Astrocyte of the spinal cord (primary cell): ENCODE results near the gene CAMK2B.

Experiments
- DNase-seq: peaks from one replicate; pipeline ENCODE4 v3.0.0; 2011; ENCODE audit warnings: low read depth, low spot score
- H3K4me3 ChIP-seq: 2 replicates; pipeline ENCODE4 v1.5.1; 2011; ENCODE audit warnings: low read depth, mild to moderate bottlenecking, low read length, moderate library complexity
- in situ Hi-C: cut with HindIII; loops from 2 replicates; pipeline ENCODE4 v1.10.0; 2017; ENCODE audit warnings: low sequenced_read_pairs
- TF ChIP-seq, protein P1 (sequence below): IDR thresholded peaks from 2 replicates; pipeline ENCODE4 v1.5.1; 2012; ENCODE audit warnings: low read depth, mild to moderate bottlenecking, low read length, inconsistent platforms

The CAMK2B gene

DNA sequence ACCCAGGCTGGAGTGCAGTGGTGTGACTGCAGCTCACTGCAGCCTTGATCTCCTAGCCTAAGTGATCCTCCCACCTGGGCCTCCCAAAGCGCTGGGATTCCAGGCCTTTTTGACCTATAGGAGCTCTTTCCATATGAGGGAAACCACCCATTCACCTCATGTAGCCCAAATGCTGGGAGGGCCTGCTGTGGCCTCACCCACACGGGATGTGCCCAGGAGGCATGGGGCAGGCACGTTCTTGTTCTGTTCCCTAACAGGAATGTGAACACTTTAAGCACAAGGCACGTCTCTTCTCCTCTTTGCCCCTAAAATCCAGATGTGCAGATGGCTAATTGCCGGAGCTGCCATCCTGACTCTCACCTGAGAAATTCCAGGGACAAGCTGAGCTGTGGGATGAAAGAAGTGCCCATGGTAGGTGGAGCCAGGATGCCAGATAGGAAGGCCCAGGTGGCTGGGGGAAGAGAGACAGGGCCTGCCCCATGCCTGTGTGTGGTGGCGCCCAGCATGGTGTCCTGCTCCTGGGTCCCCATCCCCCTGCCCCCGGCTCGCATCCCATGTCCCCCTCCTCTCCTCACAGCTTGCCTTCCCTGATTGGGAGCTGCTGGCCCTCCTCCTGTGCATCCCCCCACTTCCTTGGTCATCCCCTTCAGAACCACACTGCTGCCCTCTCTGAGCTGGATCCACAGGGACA lies 17.3 kb downstream of the CAMK2B start:
- no peak overlapping the region for H3K4me3 ChIP-seq
- TF ChIP-seq, protein P1, sequence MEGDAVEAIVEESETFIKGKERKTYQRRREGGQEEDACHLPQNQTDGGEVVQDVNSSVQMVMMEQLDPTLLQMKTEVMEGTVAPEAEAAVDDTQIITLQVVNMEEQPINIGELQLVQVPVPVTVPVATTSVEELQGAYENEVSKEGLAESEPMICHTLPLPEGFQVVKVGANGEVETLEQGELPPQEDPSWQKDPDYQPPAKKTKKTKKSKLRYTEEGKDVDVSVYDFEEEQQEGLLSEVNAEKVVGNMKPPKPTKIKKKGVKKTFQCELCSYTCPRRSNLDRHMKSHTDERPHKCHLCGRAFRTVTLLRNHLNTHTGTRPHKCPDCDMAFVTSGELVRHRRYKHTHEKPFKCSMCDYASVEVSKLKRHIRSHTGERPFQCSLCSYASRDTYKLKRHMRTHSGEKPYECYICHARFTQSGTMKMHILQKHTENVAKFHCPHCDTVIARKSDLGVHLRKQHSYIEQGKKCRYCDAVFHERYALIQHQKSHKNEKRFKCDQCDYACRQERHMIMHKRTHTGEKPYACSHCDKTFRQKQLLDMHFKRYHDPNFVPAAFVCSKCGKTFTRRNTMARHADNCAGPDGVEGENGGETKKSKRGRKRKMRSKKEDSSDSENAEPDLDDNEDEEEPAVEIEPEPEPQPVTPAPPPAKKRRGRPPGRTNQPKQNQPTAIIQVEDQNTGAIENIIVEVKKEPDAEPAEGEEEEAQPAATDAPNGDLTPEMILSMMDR: no peak
- DNase-seq: no peak
- in situ Hi-C loops: no loop called here

DNA sequence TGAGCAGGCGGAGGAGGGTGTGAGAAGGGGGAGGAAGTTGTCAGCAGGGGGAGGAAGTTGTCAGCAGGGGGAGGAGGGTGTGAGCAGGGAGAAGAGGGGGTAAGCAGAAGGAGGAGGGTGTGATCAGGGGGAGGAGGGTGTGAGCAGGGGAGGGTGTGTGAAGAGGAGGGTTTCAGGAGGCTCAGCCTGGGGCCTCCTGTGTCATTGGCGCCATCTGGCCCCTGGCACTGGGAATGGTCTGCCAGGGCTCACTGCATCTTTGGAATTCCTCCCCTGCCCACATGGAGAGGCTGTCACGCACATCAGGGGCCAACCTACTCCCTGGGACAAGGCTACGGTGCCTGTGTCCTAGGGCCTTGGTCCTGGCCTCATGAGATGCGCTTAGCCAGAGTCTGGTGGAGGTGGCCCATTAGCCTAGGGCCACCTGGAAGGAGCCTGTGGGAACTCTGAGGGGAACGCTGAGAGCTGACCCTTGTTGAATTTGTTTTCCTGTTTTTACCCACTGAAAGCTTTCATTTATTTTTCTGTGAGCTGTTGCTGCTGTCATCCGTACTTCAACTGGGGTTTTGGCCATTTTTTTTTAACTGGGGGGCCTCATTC lies 18.0 kb downstream of the CAMK2B start:
- no peak overlapping the region for H3K4me3 ChIP-seq
- in situ Hi-C loops: no loop called here
- no peak for DNase-seq
- TF ChIP-seq, protein P1: peak; percentile 40

DNA sequence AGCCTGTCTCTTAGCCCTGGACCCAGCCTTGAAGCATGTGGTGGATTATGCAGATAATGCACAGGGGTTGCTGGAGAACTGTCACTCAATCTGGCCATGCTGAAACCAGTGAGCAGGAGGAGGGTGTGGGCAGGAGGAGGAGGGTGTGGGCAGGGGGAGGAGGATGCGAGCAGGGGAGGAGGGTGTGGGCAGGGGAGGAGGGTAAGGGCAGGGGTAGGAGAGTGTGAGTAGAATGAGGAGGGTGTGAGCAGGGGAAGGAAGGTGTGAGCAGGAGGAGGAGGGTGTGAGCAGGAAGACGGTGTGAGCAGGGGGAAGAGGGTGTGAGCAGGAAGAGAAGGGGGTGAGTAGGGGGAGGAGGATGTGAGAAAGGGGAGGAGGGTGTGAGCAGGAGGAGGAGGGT lies 18.8 kb downstream of the CAMK2B start:
- in situ Hi-C loops: no loop called here
- TF ChIP-seq, protein P1: no peak
- DNase-seq: no peak
- no peak overlapping the region for H3K4me3 ChIP-seq

DNA sequence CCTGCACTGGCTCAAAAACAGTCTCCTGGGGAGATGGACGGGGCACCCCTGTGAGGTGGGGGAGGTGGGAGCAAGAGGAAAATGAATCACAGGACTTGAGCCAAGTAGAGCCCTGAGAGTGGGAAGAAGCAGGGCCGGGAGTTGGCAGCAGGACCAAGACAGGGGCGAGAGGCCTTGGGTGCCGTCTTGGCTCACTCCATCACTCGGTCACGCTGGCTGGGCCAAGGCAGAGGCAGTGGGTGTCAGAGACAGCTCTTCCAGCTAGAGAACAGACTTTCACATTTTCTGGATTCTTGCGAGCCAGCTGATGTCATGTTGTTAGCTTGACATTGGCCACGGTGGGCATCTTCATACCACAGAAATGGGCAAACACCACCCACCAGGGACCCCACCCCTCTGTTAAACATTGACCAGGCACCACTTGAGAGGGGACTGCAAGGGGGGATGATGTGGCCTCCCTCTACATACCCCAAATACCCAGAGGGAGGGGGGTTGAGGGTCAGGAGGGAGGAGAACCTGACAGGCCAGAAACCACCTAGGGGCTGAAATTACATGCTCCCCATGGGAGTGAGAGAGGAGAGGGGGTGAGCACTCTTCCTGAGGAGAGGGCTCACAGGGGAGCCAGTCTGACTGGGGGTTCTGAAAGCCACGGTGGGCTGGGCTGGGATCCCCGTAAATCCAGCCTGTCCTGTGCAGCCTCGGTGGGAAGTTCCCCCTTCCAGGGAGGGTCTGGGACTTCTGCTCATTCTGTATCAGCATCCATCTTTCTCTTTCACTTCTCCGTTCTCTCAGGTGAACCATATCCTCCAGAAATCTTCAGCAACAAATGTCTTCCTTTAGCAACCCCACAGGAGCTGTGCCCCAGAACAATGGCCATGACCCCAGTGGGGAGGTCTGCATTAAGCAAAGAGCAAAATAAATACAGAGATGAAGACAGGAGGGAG lies 19.6 kb downstream of the CAMK2B start:
- TF ChIP-seq, protein P1: no peak
- DNase-seq: no peak
- in situ Hi-C loops: no loop called here
- H3K4me3 ChIP-seq: no peak overlapping the region

DNA sequence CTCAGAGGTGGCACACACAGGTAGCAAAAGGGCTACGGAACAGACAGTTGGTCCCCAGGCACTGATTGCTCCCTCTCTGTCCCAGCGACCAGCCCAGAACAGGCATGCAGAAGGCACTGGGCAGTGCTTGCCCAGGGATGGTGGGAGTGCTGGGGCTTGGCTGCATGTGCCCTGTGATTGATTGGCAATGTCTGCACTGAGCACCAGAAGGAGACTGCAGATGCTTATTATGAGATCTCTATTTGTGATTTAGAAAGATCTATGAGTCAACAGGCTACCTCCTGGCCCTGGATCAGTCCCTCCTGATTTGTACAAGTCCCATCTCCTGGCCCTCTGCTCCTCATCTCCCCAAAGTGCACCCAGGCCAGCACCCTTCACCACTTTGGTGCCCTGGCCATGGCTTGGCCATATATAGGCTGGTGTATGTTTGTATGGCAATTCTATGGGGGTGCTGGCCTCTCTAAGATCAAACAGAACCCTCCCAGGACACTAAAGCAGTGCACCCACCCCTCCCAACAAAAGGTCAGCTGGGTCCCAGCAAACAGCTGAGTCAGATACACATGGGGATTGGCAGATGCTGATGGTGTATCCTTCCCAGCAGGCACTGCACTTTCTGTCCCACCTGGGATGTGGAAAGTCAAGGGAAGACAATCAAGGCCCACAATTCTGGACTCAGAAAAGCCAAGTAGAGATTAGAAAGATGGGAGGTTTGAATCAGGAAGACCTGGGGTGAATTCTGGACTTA lies 30.9 kb downstream of the CAMK2B start:
- TF ChIP-seq, protein P1: no peak
- DNase-seq: no peak
- in situ Hi-C loops: no loop called here
- H3K4me3 ChIP-seq: no peak overlapping the region
